ENCODE data around the gene GPATCH2L.

GPATCH2L gene

GRCh38 chr14:76203086-76204001, 51.6 kb downstream of the GPATCH2L start:
- no peak for DNase-seq

GRCh38 chr14:76204461-76205230, 52.9 kb downstream of the GPATCH2L start:
- no peak for DNase-seq

- no peak for DNase-seq
Measured at GRCh38 chr14:76205708-76206107, 54.0 kb downstream of the GPATCH2L start.

- no peak for DNase-seq
Measured at GRCh38 chr14:76208340-76208739, 56.6 kb downstream of the GPATCH2L start.

- no peak for DNase-seq
Measured at GRCh38 chr14:76212242-76212641, 60.5 kb downstream of the GPATCH2L start.

GRCh38 chr14:76217179-76217578, 65.5 kb downstream of the GPATCH2L start:
- DNase-seq = no peak

- DNase-seq = no peak
Measured at GRCh38 chr14:76218662-76219061, 66.9 kb downstream of the GPATCH2L start.

- DNase-seq = no peak
Measured at GRCh38 chr14:76219873-76220272, 68.2 kb downstream of the GPATCH2L start.

GRCh38 chr14:76227450-76228050, 75.8 kb downstream of the GPATCH2L start:
- DNase-seq = no peak

GRCh38 chr14:76228138-76228537, 76.4 kb downstream of the GPATCH2L start:
- no peak for DNase-seq

GRCh38 chr14:76232800-76233199, 81.1 kb downstream of the GPATCH2L start:
- no peak for DNase-seq

- no peak for DNase-seq
Measured at GRCh38 chr14:76235628-76236027, 83.9 kb downstream of the GPATCH2L start.

- DNase-seq = no peak
Measured at GRCh38 chr14:76236172-76237130, 84.7 kb downstream of the GPATCH2L start.

- DNase-seq = no peak
Measured at GRCh38 chr14:76237349-76237990, 85.7 kb downstream of the GPATCH2L start.

- no peak for DNase-seq
Measured at GRCh38 chr14:76245097-76245496, 93.4 kb downstream of the GPATCH2L start.

GRCh38 chr14:76250302-76250701, 98.6 kb downstream of the GPATCH2L start:
- no peak for DNase-seq

- DNase-seq = no peak
Measured at GRCh38 chr14:76252471-76252870, 100.7 kb downstream of the GPATCH2L start.

- DNase-seq = no peak
Measured at GRCh38 chr14:76253111-76253510, 101.4 kb downstream of the GPATCH2L start.

- DNase-seq = no peak
Measured at GRCh38 chr14:76256545-76256944, 104.8 kb downstream of the GPATCH2L start.

GRCh38 chr14:76257111-76257803, 105.5 kb downstream of the GPATCH2L start:
- no peak for DNase-seq

GRCh38 chr14:76257842-76258397, 106.2 kb downstream of the GPATCH2L start:
- no peak for DNase-seq
